GM21723 (cell line): ENCODE results near the gene KRT5.

Source experiments
- ATAC-seq: cut with Tn5 transposase; IDR thresholded peaks from one replicate; pipeline ENCODE4 v1.9.1; 2021; ENCODE audit warnings: mild to moderate bottlenecking, moderate library complexity; ENCODE audit not compliant: unreplicated experiment

The KRT5 gene

DNA sequence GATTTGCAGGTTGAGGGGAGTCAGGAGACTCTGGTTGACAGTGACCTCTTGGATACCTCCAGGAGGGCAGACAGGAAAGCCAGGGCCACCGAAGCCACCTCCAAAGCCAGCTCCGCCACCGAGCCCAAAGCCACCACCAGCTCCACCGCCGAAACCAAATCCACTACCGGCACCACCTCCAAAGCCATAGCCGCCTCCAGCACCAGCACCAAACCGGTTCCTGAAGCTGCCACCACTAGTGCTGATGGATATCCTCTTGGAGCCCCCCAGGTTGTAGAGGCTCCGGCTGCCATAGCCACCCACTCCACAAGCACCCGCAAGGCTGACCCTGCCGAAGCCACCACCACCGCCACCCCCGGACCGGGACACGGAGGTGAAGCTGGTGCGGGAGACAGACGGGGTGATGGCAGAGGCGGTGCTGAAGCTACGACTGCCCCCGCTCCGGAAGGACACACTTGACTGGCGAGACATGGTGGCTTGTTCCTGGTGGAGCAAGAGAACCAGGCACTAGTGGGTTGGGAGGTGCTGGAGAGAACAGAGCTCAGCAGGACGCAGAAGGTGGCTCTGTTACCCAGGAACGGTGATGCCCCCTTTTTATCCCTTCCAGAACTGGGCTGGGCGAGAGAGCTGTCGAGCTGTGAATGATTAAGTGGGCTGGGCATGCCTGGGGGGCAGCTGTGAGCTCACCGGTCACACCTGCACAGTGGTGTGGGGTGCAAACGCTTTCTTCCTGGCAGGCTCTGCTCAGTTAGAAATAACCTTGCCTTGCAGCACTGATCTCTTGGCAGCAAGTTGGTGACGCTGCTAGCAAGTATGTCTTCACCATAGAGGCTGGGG, at the start of gene KRT5:
KRT5 (minus strand) TSS at position 569 of the 837 bp plus-strand sequence; CDS start at position 471, 98 bp downstream.
- ATAC-seq: no peak

DNA sequence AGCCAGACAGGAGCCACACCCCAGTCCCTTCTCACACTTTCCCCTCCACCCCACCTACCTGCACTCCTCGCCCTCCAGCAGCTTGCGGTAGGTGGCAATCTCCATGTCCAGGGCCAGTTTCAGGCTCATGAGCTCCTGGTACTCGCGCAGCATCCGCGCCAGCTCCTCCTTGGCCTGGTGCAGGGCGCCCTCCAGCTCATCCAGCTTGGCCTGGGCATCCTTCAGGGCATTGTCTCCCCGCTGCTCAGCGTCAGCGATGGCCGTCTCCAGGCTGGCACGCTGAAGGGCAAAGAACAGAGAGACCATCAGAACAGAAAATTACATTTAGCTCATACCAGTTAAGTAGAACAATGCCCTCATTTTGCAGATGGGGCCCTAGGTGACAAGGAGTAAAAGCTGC, 47.9 kb upstream of the KRT5 start:
- no peak for ATAC-seq

DNA sequence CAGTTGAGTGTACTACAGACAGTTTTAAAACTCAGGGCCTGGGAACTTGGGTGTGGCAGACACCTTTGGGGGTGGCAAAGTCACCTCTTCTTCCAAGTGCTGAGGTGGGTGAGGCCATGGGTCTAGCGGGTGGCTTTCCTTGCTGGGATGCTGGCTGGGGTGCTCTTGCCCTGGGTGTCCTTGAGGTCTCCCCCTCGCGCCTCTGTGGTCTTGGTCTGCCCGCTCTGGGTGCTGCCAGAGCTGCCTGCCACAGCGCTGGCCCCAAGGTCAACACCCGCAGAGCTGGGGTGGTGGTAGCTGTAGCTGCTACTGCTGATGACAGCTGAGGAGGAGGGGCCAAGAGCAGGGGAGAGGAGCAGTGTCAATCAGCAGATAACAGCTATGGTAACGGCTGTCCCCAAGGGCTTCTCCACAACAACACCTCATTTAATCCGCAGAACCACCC, 46.7 kb upstream of the KRT5 start:
- ATAC-seq: no peak

DNA sequence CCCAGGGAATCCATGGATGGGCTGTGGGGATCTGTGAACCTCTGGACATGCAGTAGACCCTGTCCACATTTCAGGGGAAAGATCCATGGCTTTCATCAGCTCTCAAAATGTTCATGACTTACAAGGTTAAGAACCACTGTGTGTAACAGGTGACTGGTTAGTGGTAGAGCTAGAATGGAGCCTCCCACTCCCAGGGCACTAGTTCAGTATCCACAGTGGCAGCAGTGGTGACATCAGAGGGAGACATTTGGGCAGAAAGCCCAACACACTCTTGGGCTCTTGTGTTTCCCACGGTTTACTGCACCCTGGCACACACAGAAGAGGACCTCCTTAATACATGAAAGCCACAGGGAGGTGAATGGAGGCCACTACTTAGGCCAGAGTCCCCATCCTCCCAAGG, 44.4 kb upstream of the KRT5 start:
- no peak for ATAC-seq

DNA sequence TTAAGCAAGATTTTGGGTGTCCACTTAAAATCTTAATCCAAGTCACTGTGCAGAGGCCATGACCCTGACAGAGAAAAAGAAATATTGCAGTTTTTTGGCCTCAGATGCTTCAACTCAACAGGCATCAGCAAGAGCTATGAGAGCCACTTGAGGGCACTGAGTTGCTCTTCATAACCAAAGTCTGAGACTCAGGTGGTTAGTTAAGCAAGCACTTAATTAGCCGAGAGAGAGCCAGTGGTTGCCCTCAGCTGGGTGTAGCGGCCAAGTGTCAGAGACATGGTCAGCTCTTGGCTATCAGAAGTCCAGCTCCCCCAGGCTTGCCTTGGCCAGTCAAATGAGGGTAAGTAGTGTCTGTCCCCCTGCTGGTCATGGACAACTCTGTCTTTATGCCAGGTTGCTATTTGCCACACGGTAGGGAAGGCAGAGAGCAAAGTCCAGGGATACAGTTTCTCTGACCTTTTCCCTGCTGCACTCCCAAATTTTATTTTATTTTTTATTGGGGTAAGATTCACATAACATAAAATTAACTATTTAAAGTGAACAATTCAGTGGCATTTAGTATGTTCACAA, 41.8 kb upstream of the KRT5 start:
- no peak for ATAC-seq

DNA sequence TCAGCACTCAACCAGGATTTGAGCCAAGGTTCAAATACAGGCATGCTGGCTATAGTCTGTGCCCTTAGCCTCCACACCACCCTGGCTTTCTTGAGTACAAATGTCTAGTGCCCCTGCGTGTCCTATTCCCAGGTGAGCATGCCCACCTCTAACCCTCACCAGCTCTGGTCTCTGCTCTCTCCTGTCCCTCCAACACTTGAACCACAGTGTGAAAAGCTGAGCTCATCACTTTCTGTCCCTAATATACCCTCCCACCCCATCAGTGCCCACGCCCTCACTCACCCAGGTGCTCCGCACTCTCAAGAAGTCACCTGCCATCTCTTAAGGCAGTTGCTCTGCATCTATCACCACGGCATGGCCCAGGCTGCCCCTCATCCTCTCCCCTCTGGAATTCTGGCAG, 39.8 kb upstream of the KRT5 start:
- no peak for ATAC-seq

DNA sequence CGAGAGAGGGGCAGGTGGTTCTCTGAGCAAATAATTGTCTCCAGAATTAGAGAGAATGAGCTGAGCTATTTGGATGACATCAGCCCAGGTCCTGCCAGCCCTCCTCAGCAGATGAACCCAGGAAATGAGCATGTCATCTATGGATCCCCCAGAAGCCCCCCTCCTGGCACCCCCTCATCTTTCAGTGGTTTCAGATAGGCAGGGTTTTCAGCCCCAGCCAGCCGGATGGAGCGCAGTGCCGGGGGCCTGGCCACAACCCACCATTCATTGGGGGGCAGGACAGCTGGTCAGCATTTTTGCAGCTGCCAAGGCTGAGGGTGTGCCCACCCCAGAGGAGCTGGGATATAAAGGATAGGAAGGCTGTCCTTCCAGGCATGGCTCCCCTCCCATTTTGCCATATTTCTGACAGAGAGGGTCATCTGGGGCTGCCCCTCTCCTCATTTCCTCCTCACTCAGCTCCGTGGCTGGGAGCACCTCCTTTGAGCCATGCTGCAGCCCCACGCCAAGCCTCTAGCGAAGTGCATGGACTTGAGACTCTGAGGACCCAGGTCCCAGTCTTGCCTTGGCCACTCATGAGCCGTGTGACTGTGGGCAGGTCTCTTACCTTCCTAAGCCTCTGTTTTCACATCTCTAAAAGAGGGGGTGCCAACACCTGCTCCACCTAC, 38.7 kb upstream of the KRT5 start:
- ATAC-seq: no peak

DNA sequence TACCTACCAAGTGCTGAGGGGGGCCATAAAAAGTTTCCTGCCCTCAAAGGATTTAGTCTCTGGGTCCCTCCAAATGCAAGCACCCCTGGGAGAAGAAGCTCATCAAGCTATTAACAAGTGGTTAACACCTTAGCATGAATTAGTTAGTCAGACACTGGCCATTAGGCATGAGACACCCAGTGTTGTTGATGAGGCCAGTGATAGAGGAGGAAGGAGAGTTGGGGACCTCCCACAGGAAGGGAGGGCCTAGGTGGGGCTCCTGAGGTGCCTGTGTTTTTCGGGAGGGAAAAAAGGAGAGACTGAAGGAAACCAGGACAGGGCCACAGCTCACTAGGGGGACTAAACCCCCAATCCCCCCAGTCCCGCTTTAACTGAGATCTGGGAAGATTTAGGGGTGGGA, 37.3 kb upstream of the KRT5 start:
- no peak for ATAC-seq

DNA sequence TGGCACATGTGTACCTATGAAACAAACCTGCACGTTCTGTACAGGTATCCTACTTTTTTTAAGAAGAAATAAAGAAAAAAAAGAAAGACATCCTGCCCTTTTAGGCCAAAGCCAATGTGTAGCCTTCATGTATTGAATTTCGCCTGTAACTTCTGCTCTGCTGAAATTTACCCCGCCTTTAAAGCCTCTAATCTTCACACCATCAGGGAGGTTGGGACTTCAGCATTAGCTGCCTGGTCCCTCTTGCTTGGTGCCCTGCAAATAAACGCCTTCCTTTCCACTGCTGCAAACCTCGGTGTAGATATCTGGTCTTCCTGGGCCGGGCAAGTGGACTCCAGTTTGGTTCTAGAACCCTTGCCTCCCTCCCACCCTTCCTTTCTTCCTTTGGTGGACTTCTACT, 35.4 kb upstream of the KRT5 start:
- ATAC-seq: no peak

DNA sequence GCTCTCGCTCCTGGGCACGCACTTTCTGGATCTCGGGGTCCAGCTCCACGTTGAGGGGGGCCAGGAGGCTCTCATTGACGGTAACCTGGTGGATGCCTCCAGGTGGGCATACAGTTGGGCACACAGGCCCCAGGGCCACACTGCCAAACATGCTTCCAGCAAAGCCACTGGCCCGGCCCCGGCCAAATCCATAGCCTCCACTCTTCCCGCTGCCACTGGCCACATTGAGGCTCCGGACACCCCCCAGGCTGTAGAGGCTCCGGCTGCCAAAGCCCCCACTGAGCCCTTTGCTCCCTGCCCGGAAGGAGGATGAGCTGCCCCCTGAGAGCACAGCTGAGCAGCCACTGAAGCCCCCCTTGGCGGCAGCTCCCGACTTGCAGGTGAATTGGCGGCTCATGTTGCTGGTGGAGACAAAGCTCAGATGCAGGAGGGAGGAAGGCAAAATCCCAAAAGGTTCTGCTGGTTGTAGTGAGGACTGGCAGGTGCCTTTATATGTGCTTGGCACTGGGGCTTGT, 32.5 kb upstream of the KRT5 start, which contains the start of gene KRT71:
KRT71 (minus strand) TSS at position 465 of the 515 bp plus-strand sequence; CDS start at position 397, 68 bp downstream.
- ATAC-seq: no peak

DNA sequence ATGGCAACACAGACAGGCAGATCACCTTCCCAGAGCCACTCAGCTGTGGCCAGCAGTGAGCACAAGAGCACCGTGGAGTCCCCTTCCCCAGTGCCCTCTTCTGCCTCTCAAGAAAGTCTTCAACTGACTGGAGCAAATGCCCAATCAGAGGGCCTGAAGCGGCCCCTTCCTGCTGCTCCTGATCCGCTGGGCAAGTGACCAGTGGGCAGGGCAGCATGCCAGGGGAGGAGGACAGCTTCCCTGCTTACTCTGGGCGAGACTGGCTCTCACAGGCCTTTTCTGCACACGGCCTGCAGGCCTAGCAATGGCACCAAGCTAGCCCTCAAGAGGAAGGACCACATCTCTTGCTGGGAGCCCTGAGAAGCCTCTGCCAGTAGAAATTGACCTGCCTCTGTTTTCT, 31.9 kb upstream of the KRT5 start:
- ATAC-seq: no peak

DNA sequence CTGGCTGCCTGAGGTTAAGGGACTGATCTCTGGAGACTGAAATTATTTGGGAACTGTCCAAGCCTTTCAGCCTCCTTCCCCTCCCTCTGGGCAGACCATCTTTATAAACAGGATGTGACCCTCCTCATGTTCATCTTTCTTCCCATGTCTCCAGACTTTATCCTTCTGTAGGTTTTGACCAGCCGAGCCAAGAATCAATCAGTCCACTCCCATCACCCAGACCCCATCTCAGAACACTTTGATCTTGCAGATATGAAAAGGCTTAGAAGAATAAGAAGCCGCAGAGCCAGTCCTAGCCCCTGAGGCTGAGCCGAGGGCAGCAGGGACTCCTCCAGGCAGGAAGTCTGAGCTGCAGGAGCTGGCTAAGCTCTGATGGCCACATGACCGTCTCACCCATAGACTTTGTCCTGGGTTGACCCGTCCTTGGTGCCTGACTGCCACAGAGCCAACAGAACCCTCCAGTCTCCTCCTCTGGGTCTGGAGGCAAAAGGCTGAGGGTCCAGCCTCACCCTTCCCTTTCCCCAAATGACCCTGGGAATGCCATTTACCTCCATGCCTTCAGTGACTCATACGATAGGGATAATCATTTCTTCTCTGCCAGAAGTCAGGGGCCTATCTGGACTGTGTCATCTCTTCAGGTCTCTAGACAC, 31.1 kb upstream of the KRT5 start:
- ATAC-seq: no peak

DNA sequence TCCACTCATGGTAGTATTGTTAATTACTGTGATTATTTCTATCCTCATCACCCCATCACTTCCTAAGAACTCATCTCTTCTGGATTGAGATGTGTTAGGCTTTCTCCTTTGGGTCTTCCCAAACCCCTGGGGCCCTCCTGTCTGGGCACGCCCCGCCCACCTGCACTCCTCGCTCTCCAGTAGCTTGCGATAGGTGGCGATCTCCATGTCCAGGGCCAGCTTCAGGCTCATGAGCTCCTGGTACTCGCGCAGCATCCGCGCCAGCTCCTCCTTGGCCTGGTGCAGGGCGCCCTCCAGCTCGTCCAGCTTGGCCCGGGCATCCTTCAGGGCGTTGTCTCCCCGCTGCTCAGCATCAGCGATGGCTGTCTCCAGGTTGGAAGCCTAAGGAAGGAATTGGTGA, 25.9 kb upstream of the KRT5 start:
- no peak for ATAC-seq

DNA sequence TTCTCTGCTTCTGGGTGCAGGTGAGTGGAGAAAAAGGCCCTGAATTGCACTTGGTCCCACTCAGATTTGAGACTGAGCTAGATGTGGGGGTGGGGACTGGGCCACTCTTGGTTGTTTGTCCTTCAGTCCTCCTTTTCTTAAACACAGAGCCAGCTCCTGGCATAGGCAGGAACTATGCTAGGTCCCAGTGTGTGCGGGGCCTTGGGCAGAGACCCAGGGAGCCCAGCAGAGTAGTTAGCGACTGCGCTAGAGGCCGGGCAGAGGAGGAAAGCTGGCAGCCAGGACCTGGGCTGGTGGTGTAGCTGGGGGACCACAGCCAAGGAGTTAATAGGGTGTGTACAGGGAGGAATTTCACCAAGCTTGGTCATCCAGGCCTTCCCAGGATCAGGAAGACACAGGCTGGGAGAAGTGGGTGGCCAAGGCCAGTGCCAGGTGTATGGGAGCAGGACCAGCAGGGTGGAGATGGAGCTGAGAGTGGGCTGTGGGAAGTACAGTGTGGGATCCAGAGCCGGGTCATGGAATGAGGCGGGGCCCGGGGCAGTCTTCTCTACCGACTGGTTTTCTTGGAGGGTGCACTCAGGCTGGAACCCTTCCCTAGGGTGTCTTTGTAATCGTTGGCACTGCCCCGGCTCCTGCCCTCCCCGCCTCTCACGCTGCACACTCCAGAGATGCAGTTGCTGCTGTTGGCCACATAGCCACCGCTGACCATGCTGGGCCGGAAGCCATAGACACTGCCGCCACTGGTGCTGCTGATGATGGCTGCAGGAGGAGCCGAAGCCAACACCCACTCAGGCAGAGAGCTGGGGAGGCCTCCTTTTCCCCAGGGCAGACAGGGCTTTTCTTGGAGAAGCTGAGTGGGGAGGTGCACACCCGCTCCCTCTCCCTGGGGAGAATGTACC, 24.0 kb upstream of the KRT5 start:
- no peak for ATAC-seq

DNA sequence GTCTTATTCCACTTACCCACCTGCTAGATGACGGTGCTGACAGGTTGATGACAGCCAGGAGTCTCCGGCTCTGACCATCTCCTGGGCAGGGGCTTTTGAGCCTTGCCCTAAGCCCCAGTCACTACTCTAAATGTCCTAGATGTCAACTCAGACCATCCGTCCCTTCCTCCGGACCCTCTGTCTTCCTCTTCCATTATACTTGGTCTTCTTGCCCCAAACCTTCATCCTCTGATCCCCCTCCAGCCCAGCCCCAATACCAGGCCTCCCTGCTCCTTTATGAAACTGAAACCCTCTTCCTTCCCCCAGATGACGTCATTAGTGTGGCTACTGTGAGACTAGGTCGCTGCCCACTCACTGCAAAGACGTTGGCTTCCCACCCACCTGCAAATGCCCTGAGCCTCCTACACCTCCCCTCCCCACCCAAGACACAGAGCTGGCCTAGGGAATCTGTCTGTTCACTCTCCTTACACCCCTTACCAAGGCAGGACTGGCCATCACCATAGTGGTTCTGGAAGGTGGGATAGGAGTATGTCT, 22.7 kb upstream of the KRT5 start:
- ATAC-seq: no peak

DNA sequence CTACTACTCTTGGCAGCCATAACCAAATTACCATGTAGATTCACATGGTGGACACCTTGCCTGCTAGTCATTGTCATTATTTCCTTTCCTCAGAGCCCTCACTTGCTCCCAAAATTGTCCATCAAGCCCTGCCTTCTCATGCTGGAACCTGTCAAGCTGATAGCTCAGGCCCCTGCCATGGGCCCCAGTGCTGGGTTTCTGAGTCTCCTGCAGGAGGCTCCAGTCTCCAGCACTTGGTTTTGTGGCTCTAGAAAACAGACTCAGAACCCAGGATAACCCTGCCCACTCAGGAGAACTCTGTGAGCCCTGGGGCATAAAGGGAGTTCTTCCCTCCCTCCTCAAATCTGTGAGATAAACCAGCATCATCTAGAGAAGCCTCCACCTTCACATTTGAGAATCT, 22.0 kb upstream of the KRT5 start:
- no peak for ATAC-seq

DNA sequence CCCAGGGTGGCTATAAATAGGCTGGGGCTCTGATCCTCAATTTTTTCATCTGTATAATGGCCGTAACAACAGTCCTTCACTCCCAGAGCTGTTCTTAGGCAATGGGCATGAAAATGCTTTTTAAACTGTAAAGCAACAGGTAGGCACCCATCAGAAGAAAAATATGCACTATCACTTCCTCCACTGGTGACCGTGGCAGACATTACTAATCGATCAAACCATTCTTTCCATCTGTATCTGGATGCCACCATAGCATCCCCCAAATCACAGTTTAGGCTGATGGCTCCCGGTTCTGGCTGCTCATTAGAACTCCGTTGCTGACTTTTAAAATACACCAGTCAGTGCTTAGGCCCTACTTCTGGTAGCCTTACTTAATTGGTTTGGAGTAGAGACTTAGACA, 21.5 kb upstream of the KRT5 start:
- no peak for ATAC-seq

DNA sequence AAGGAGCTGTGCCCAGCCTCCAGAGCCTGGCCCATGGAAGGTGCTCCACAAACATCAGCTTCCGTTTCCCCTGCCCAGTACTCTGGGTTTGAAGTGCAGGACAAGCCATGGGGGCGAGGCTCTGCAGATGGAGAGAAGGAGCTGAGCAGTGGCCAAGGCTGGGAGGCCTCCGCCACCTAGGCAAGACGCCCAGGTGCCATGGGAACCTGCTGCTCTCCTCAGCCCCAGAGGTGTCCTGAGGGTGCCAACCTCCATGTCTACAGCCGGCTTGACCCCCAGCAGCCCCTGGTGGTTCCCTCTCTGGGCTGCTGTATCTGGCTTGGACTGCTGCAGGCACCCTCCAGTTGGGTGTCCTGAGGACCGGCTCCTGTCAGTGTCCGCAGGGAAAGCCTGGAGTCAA, 20.3 kb upstream of the KRT5 start:
- ATAC-seq: no peak

DNA sequence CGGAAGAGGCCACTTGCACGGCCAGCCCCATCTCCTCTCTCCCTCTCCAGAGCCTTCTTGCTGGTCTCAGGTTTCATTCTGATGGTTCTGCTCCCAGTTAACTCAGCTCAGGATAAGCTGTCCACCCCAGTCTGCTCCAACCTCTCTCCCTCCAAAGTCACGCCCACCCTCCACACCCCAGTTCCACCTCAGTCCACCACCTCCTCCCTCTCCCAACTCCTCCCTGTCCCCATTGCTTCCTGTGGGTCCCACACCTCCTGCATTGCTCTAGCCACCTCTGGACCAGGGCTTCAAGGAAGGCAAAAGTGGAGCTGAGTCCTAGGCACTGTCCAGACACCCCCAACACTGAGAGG, 19.6 kb upstream of the KRT5 start:
- ATAC-seq: no peak
